ENCODE results near the gene LDLRAD3.

- TF ChIP-seq EZH2phosphoT487 (IDR thresholded peaks at IDR 0.05; ENCODE audit: borderline replicate concordance, low read length): no peak
- TF ChIP-seq CTCF (conservative IDR thresholded peaks at IDR 0.05; ENCODE audit: low read depth, low read length): no peak
- no peak for TF ChIP-seq EZH2 (IDR thresholded peaks at IDR 0.05; ENCODE audit: low read length, unreplicated experiment)
These were observed 207.1 kb downstream of the LDLRAD3 start for GRCh38 chr11:36150986-36151385.

All from PC-3 (cell line).